OCI-LY1 (cell line): ENCODE measurements around the gene FILIP1.

Source experiments
- H2AFZ ChIP-seq: fragments of 200-600 bp; sonication (generic), shearing (Covaris generic); 2 replicates; pipeline ENCODE4 v1.6.0; 2014; ENCODE audit warnings: antibody characterized with exemption, mild to moderate bottlenecking, low read length
- H3F3A ChIP-seq: fragments of 200-600 bp; sonication (generic), shearing (Covaris generic); 2 replicates; pipeline ENCODE4 v1.6.0; 2014; ENCODE audit warnings: mild to moderate bottlenecking, antibody characterized with exemption, low read length, moderate library complexity; ENCODE audit not compliant: insufficient read depth
- H3K27ac ChIP-seq: fragments of 200-600 bp; sonication (generic); 2 replicates; pipeline ENCODE4 v1.5.1; 2014; ENCODE audit warnings: low read length, mixed run types, mild to moderate bottlenecking, low read depth; ENCODE audit not compliant: poor library complexity, severe bottlenecking
- H3K27me3 ChIP-seq: fragments of 200-600 bp; sonication (generic); 2 replicates; pipeline ENCODE4 v1.6.0; 2014; ENCODE audit warnings: antibody characterized with exemption, mild to moderate bottlenecking, low read length, moderate library complexity; ENCODE audit not compliant: insufficient read depth
- H3K36me3 ChIP-seq: fragments of 200-600 bp; sonication (generic); 2 replicates; pipeline ENCODE4 v1.6.1; 2014; ENCODE audit warnings: mild to moderate bottlenecking, antibody characterized with exemption, low read length, moderate library complexity, mixed read lengths; ENCODE audit not compliant: insufficient read depth
- H3K4me1 ChIP-seq: fragments of 200-600 bp; sonication (generic); 2 replicates; pipeline ENCODE4 v1.5.1; 2014; ENCODE audit warnings: mild to moderate bottlenecking, low read length, moderate library complexity; ENCODE audit not compliant: insufficient read depth, severe bottlenecking
- H3K4me2 ChIP-seq: fragments of 200-600 bp; sonication (generic), shearing (Covaris generic); 2 replicates; pipeline ENCODE4 v1.6.1; 2014; ENCODE audit warnings: low read length
- H3K4me3 ChIP-seq: fragments of 200-600 bp; sonication (generic); 2 replicates; pipeline ENCODE4 v1.5.1; 2014; ENCODE audit warnings: low read length, low read depth, mild to moderate bottlenecking, mixed read lengths; ENCODE audit not compliant: poor library complexity, severe bottlenecking
- H3K79me2 ChIP-seq: fragments of 200-600 bp; shearing (Covaris generic); 2 replicates; pipeline ENCODE4 v1.6.1; 2016; ENCODE audit warnings: mixed run types, low read length, mixed read lengths; ENCODE audit not compliant: insufficient read depth
- H3K9ac ChIP-seq: fragments of 200-600 bp; sonication (generic), shearing (Covaris generic); 2 replicates; pipeline ENCODE4 v1.6.1; 2014; ENCODE audit warnings: mild to moderate bottlenecking, low read length, mixed read lengths
- H3K9me2 ChIP-seq: fragments of 200-600 bp; sonication (generic), shearing (Covaris generic); 2 replicates; pipeline ENCODE4 v1.6.1; 2014; ENCODE audit warnings: low read depth, mild to moderate bottlenecking, low read length, mixed read lengths
- H3K9me3 ChIP-seq: fragments of 200-600 bp; shearing (Covaris generic); 2 replicates; pipeline ENCODE4 v1.6.1; 2014; ENCODE audit warnings: low read length, mixed read lengths
- H4K20me1 ChIP-seq: fragments of 200-600 bp; sonication (generic), shearing (Covaris generic); 2 replicates; pipeline ENCODE4 v1.6.0; 2016; ENCODE audit warnings: mild to moderate bottlenecking, low read length; ENCODE audit not compliant: insufficient read depth
- CTCF ChIP-seq: fragments of 200-600 bp; sonication (generic), shearing (Covaris generic); IDR thresholded peaks from 2 replicates; pipeline ENCODE4 v1.5.1; 2017; ENCODE audit warnings: mild to moderate bottlenecking, antibody characterized with exemption, low read length, moderate library complexity, mixed read lengths
- EZH2 ChIP-seq: fragments of 200-600 bp; sonication (generic), shearing (Covaris generic); IDR thresholded peaks from 2 replicates; pipeline ENCODE4 v1.8.0; 2017; ENCODE audit warnings: borderline replicate concordance, mixed run types, mild to moderate bottlenecking, antibody characterized with exemption, low read length, moderate library complexity, mixed read lengths

FILIP1 gene

DNA sequence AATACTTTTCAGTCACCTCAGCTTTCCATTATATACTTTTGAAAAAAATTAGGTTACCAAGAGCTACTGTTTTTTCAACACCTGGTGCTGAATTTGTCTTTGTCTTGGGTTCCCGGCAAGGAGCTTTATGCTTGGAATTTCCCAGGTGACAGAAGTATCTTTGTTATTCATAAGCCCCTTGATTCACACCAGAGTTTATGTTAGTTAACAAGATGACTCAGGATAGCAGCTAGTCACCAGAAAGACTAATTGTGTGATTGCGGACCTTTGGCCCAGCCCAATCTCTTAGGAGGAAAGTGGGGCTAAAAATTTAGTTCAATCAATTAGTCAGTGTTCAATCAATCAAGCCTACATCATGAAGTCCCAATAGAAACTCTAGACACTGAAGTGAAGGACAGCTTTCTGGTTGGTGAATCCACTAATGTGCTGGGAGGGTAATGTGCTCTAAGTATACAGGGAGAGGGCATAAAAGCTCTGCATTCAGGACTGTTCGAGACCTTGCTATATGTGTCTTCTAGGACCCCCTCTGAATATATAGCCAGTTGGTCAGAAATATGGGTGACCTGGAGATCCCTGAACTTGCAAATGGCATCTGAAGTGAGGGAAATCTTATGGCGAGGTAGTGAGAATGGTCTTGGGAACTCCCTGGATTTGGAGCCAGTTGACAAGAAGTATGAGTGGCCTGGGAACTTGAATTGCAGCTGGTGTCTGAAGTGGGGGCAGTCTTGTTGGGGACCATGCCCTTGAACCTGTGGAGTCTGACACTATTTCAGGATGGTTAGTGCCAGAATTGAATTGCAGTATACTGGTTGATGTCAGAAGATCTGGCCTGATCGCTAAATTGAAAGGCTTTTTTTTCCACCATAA, 225.2 kb downstream of the FILIP1 start:
- no peaks in the 10 kb centered on the region for H3F3A ChIP-seq
- peaks cover 3% of the 10 kb centered on the region for H3K4me1 ChIP-seq
- H2AFZ ChIP-seq = no peak overlapping the region
- peaks cover 24% of the 10 kb centered on the region for H3K79me2 ChIP-seq
- no peaks in the 10 kb centered on the region for H3K9me2 ChIP-seq
- no peak overlapping the region for H3K9ac ChIP-seq
- no peaks in the 10 kb centered on the region for H4K20me1 ChIP-seq
- H3K9me3 ChIP-seq = peaks cover 8% of the 10 kb centered on the region
- no peak overlapping the region for H3K4me2 ChIP-seq
- no peak overlapping the region for H3K27ac ChIP-seq
- TF ChIP-seq EZH2 (no peak), CTCF (no peak)
- no peak overlapping the region for H3K4me3 ChIP-seq
- peaks cover 35% of the 10 kb centered on the region for H3K36me3 ChIP-seq
- no peaks in the 10 kb centered on the region for H3K27me3 ChIP-seq

GRCh38 chr6:75267461-75267860, 226.1 kb downstream of the FILIP1 start:
- Histone ChIP-seq H4K20me1 (no peaks in the 10 kb centered on the region), H3K4me1 (peaks cover 3% of the 10 kb centered on the region), H3K4me3 (no peak overlapping the region), H3K4me2 (no peak overlapping the region), H3K36me3 (peaks cover 30% of the 10 kb centered on the region), H3K9ac (no peak overlapping the region), H3K27ac (no peak overlapping the region), H2AFZ (no peak overlapping the region), H3K9me2 (no peaks in the 10 kb centered on the region), H3F3A (no peaks in the 10 kb centered on the region), H3K27me3 (no peaks in the 10 kb centered on the region), H3K79me2 (peaks cover 17% of the 10 kb centered on the region), H3K9me3 (peaks cover 2% of the 10 kb centered on the region; the same call in 1 of the 2 replicates)
- TF ChIP-seq EZH2 = no peak
- TF ChIP-seq CTCF = no peak

GRCh38 chr6:75266716-75267291, 226.8 kb downstream of the FILIP1 start:
- H3K9me3 ChIP-seq = no peaks in the 10 kb centered on the region
- TF ChIP-seq CTCF (peak; percentile 77), EZH2 (no peak)
- H2AFZ ChIP-seq = no peak overlapping the region
- no peak overlapping the region for H3K9ac ChIP-seq
- H3K9me2 ChIP-seq = no peaks in the 10 kb centered on the region
- peaks cover 15% of the 10 kb centered on the region for H3K79me2 ChIP-seq
- no peaks in the 10 kb centered on the region for H3F3A ChIP-seq
- peaks cover 25% of the 10 kb centered on the region; the same call in 1 of the 2 replicates for H3K36me3 ChIP-seq
- H4K20me1 ChIP-seq = no peaks in the 10 kb centered on the region
- no peak overlapping the region for H3K4me2 ChIP-seq
- H3K4me3 ChIP-seq = no peak overlapping the region
- H3K27ac ChIP-seq = no peak overlapping the region
- peaks cover 3% of the 10 kb centered on the region for H3K4me1 ChIP-seq
- H3K27me3 ChIP-seq = no peaks in the 10 kb centered on the region
